GM12891 (cell line): ENCODE data around the gene PDXP.
"Not testable (repeated sequence)": the region's sequence is repeated elsewhere in the genome, so short reads cannot be mapped to it uniquely, and the experiment has no call there.

ENCODE experiments used
- POLR2AphosphoS5 ChIP-seq: IDR thresholded peaks from 2 replicates; pipeline ENCODE4 v1.6.1; 2011; ENCODE audit warnings: low read depth, low read length, control low read depth
- TAF1 ChIP-seq: IDR thresholded peaks from 2 replicates; pipeline ENCODE4 v1.6.1; 2011; ENCODE audit warnings: low read depth, low read length, control low read depth

DNA sequence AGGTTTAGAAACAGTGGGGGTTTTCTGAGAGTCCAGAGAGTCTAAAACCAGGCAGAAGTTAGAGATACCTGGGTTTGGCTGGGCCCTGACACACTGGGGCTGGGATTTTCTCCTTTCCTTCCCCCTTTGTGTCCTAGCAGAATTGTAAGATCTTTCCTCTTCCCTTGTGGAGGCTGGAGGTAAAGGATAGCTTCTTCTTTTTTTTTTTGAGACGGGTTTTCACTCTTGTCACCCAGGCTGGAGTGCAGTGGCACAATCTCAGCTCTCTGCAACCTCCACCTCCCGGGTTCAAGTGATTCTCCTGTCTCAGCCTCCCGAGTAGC, 48.4 kb upstream of the PDXP start:
- not testable (repeated sequence) for TF ChIP-seq POLR2AphosphoS5, TAF1
